ENCODE measurements around the gene TTLL11.

- TF ChIP-seq, protein P1, sequence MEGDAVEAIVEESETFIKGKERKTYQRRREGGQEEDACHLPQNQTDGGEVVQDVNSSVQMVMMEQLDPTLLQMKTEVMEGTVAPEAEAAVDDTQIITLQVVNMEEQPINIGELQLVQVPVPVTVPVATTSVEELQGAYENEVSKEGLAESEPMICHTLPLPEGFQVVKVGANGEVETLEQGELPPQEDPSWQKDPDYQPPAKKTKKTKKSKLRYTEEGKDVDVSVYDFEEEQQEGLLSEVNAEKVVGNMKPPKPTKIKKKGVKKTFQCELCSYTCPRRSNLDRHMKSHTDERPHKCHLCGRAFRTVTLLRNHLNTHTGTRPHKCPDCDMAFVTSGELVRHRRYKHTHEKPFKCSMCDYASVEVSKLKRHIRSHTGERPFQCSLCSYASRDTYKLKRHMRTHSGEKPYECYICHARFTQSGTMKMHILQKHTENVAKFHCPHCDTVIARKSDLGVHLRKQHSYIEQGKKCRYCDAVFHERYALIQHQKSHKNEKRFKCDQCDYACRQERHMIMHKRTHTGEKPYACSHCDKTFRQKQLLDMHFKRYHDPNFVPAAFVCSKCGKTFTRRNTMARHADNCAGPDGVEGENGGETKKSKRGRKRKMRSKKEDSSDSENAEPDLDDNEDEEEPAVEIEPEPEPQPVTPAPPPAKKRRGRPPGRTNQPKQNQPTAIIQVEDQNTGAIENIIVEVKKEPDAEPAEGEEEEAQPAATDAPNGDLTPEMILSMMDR (IDR thresholded peaks at IDR 0.05): no peak
- TF ChIP-seq POLR2A (IDR thresholded peaks at IDR 0.05): no peak
Measured at GRCh38 chr9:121990600-121991306, 102.4 kb downstream of the TTLL11 start.
